H9 (cell line): ENCODE results near the gene CDK16. TPM values are rescaled to one million over a fixed set of nuclear protein-coding genes. Genes with fewer than 3 reads are reported as not detected.
A peak's percentile ranks its signal among the peaks of the same experiment; 100 is the strongest.

ENCODE experiments used
- DNase-seq: peaks from one replicate; pipeline ENCODE4 v3.0.0-alpha.2; 2017
- H2AFZ ChIP-seq: one replicate; pipeline ENCODE4 v1.6.1; 2013; ENCODE audit warnings: mild to moderate bottlenecking, low read length, control low read depth, moderate library complexity
- H2AK5ac ChIP-seq: 2 replicates; pipeline ENCODE4 v1.6.1; 2013; ENCODE audit warnings: low read length, control low read depth, mixed read lengths; ENCODE audit not compliant: insufficient read length
- H2BK120ac ChIP-seq: one replicate; pipeline ENCODE4 v1.6.1; 2013; ENCODE audit warnings: low read depth, mild to moderate bottlenecking, low read length, control low read depth, inconsistent platforms; ENCODE audit not compliant: poor library complexity, severe bottlenecking
- H2BK12ac ChIP-seq: 2 replicates; pipeline ENCODE4 v1.6.1; 2013; ENCODE audit warnings: low read length, control low read depth, mixed read lengths, low read depth; ENCODE audit not compliant: insufficient read length
- H2BK15ac ChIP-seq: 2 replicates; pipeline ENCODE4 v1.6.1; 2013; ENCODE audit warnings: low read depth, low read length, control low read depth
- H2BK20ac ChIP-seq: one replicate; pipeline ENCODE4 v1.6.1; 2013; ENCODE audit warnings: low read depth, mild to moderate bottlenecking, low read length, control low read depth, inconsistent platforms; ENCODE audit not compliant: poor library complexity, severe bottlenecking
- H2BK5ac ChIP-seq: 2 replicates; pipeline ENCODE4 v1.6.1; 2013; ENCODE audit warnings: low read length, control low read depth, mixed read lengths; ENCODE audit not compliant: insufficient read length
- H3K14ac ChIP-seq: 2 replicates; pipeline ENCODE4 v1.6.1; 2013; ENCODE audit warnings: low read length, control low read depth; ENCODE audit not compliant: insufficient read depth
- H3K18ac ChIP-seq: 2 replicates; pipeline ENCODE4 v1.6.1; 2013; ENCODE audit warnings: low read depth, mild to moderate bottlenecking, mixed read lengths, low read length, control low read depth; ENCODE audit not compliant: insufficient read length
- H3K23ac ChIP-seq: 2 replicates; pipeline ENCODE4 v1.6.1; 2013; ENCODE audit warnings: low read length, control low read depth, mixed read lengths, low read depth; ENCODE audit not compliant: insufficient read length
- H3K23me2 ChIP-seq: 2 replicates; pipeline ENCODE4 v1.6.1; 2013; ENCODE audit warnings: low read depth, mild to moderate bottlenecking, mixed read lengths, low read length, control low read depth; ENCODE audit not compliant: insufficient read length, poor library complexity, severe bottlenecking
- H3K27ac ChIP-seq: 2 replicates; pipeline ENCODE4 v1.5.1; 2013; ENCODE audit warnings: low read length, control low read depth, mixed read lengths, low read depth; ENCODE audit not compliant: insufficient read length
- H3K27me3 ChIP-seq: 2 replicates; pipeline ENCODE4 v1.6.1; 2013; ENCODE audit warnings: low read length, control low read depth, inconsistent platforms; ENCODE audit not compliant: insufficient read depth
- H3K4ac ChIP-seq: 2 replicates; pipeline ENCODE4 v1.6.1; 2013; ENCODE audit warnings: low read depth, mild to moderate bottlenecking, control low read depth, inconsistent platforms, low read length, moderate library complexity
- H3K4me1 ChIP-seq: 2 replicates; pipeline ENCODE4 v1.6.1; 2013; ENCODE audit warnings: low read length, control low read depth, inconsistent platforms; ENCODE audit not compliant: insufficient read depth
- H3K4me2 ChIP-seq: 2 replicates; pipeline ENCODE4 v1.6.1; 2013; ENCODE audit warnings: low read length, control low read depth, mixed read lengths; ENCODE audit not compliant: insufficient read length, insufficient read depth
- H3K56ac ChIP-seq: 2 replicates; pipeline ENCODE4 v1.6.1; 2013; ENCODE audit warnings: low read depth, mild to moderate bottlenecking, mixed read lengths, low read length, control low read depth; ENCODE audit not compliant: insufficient read length
- H3K79me1 ChIP-seq: 2 replicates; pipeline ENCODE4 v1.6.1; 2013; ENCODE audit warnings: low read depth, mild to moderate bottlenecking, moderate library complexity, low read length, control low read depth, inconsistent platforms; ENCODE audit not compliant: insufficient read depth, poor library complexity, severe bottlenecking
- H3K79me2 ChIP-seq: 2 replicates; pipeline ENCODE4 v1.6.1; 2013; ENCODE audit warnings: low read length, control low read depth, inconsistent platforms; ENCODE audit not compliant: insufficient read depth
- H3K9ac ChIP-seq: 2 replicates; pipeline ENCODE4 v1.6.1; 2013; ENCODE audit warnings: low read length, control low read depth, mixed read lengths; ENCODE audit not compliant: insufficient read length; ENCODE audit errors: extremely low read depth
- H3K9me3 ChIP-seq: one replicate; pipeline ENCODE4 v1.6.1; 2013; ENCODE audit warnings: low read depth, low read length, inconsistent platforms; ENCODE audit not compliant: control insufficient read depth
- H3T11ph ChIP-seq: one replicate; pipeline ENCODE4 v1.6.1; 2013; ENCODE audit warnings: mild to moderate bottlenecking, low read length, control low read depth, inconsistent platforms
- H4K20me1 ChIP-seq: one replicate; pipeline ENCODE4 v1.6.1; 2013; ENCODE audit not compliant: control insufficient read depth, insufficient read length, insufficient read depth
- H4K5ac ChIP-seq: 2 replicates; pipeline ENCODE4 v1.6.1; 2013; ENCODE audit warnings: low read depth, mild to moderate bottlenecking, mixed read lengths, low read length, control low read depth; ENCODE audit not compliant: insufficient read length
- H4K8ac ChIP-seq: replicated peaks from 2 replicates; pipeline ENCODE4 v1.6.1; 2013; ENCODE audit warnings: low read length, control low read depth, mixed read lengths, low read depth; ENCODE audit not compliant: insufficient read length
- H4K91ac ChIP-seq: 2 replicates; pipeline ENCODE4 v1.6.1; 2013; ENCODE audit warnings: low read depth, mild to moderate bottlenecking, moderate library complexity, mixed read lengths, low read length, control low read depth; ENCODE audit not compliant: insufficient read length
- H3K27ac Mint-ChIP-seq, 3 experiments: 2 replicates in 2 of 3; 3 replicates in 1 of 3; pipeline ENCODE4 v1.8.0; 2020 to 2021; ENCODE audit warnings: mixed read lengths in 3 of 3, mild to moderate bottlenecking in 1 of 3, moderate library complexity in 1 of 3
- H3K27me3 Mint-ChIP-seq: 2 replicates; pipeline ENCODE4 v1.8.0; 2021; ENCODE audit warnings: low read depth, mild to moderate bottlenecking, moderate library complexity, mixed read lengths
- H3K36me3 Mint-ChIP-seq, 3 experiments: 2 replicates in 2 of 3; 3 replicates in 1 of 3; pipeline ENCODE4 v1.8.0; 2020 to 2021; ENCODE audit warnings: low read depth in 3 of 3, mixed read lengths in 3 of 3; ENCODE audit not compliant: insufficient read depth in 1 of 3
- H3K4me1 Mint-ChIP-seq, 2 experiments: 2 replicates each; pipeline ENCODE4 v1.8.0; 2020; ENCODE audit warnings: mixed read lengths in 2 of 2
- H3K4me3 Mint-ChIP-seq, 2 experiments: 2 replicates in 1 of 2; 3 replicates in 1 of 2; pipeline ENCODE4 v1.8.0; 2020 to 2021; ENCODE audit warnings: mild to moderate bottlenecking in 2 of 2, mixed read lengths in 2 of 2, moderate library complexity in 1 of 2
- H3K9me3 Mint-ChIP-seq, 2 experiments: 2 replicates in 1 of 2; 3 replicates in 1 of 2; pipeline ENCODE4 v1.8.0; 2020; ENCODE audit warnings: mild to moderate bottlenecking in 2 of 2, mixed read lengths in 2 of 2, moderate library complexity in 1 of 2
- WGBS: extraction: QIAGEN DNeasy Blood & Tissue Kit; methylation state at CpG from one replicate; pipeline ENCODE4 v1.1.7; 2013; ENCODE audit warnings: missing lambda C conversion rate, low lambda C conversion rate, mixed read lengths; ENCODE audit not compliant: insufficient read length; ENCODE audit errors: extremely low coverage; 5-methylcytosine and 5-hydroxymethylcytosine counted together
- total RNA-seq: library from RNA; stranded (reverse); gene quantifications from 2 replicates; pipeline ENCODE4 v1.2.1, GENCODE V29; 2021
- TF ChIP-seq, protein P1 (sequence below): fragments of 200-600 bp; sonication (generic); conservative IDR thresholded peaks from 3 replicates; pipeline ENCODE4 v1.8.0; 2021; ENCODE audit warnings: antibody characterized with exemption, mild to moderate bottlenecking

The CDK16 gene
- total RNA-seq, 1 experiment from 2014 or later: 226 TPM

DNA sequence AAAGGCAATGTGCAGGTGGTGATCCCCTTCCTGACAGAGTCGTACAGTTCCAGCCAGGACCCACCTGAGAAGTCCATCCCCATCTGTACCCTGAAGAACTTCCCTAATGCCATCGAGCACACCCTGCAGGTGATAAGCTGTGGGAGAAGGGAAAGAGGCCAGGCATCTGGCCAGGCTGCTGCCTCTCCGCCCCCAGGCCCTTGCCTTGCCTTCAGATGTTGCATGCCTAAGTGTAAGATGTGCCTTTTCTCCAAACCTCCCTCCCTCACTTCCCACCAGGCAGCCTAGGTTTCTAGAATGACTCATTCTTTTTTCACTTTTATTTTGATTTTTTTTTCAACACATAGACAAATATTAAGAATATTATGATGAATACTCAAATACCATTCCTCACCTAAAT is 12.2 kb upstream of the CDK16 start:
- Mint-ChIP-seq H3K9me3 (no peaks in the 10 kb centered on the region; a peak in 1 of 5 replicates), H3K4me3 (no peak overlapping the region), H3K27me3 (no peaks in the 10 kb centered on the region), H3K36me3 (peaks cover 84 to 100% (median 100%) of the 10 kb centered on the region in 3 experiments), H3K4me1 (no peaks in the 10 kb centered on the region), H3K27ac (peak overlapping the region in 2 of 3 experiments; percentile 14 to 57; a peak in 2 of 7 replicates)
- no peak overlapping the region for H3K18ac ChIP-seq
- peak overlapping the region; percentile 33 for H4K8ac ChIP-seq
- H2BK20ac ChIP-seq: no peak overlapping the region
- no peaks in the 10 kb centered on the region for H3K4me1 ChIP-seq
- H3K14ac ChIP-seq: no peak overlapping the region
- H3K56ac ChIP-seq: no peak overlapping the region
- TF ChIP-seq, protein P1, sequence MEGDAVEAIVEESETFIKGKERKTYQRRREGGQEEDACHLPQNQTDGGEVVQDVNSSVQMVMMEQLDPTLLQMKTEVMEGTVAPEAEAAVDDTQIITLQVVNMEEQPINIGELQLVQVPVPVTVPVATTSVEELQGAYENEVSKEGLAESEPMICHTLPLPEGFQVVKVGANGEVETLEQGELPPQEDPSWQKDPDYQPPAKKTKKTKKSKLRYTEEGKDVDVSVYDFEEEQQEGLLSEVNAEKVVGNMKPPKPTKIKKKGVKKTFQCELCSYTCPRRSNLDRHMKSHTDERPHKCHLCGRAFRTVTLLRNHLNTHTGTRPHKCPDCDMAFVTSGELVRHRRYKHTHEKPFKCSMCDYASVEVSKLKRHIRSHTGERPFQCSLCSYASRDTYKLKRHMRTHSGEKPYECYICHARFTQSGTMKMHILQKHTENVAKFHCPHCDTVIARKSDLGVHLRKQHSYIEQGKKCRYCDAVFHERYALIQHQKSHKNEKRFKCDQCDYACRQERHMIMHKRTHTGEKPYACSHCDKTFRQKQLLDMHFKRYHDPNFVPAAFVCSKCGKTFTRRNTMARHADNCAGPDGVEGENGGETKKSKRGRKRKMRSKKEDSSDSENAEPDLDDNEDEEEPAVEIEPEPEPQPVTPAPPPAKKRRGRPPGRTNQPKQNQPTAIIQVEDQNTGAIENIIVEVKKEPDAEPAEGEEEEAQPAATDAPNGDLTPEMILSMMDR: no peak
- H3K23me2 ChIP-seq: no peaks in the 10 kb centered on the region
- no peaks in the 10 kb centered on the region for H3K79me2 ChIP-seq
- DNase-seq: no peak
- H4K5ac ChIP-seq: no peak overlapping the region
- no peak overlapping the region for H3K4me2 ChIP-seq
- no peak overlapping the region for H2BK15ac ChIP-seq
- no peaks in the 10 kb centered on the region for H4K20me1 ChIP-seq
- no peaks in the 10 kb centered on the region for H3K27me3 ChIP-seq
- H3K9me3 ChIP-seq: no peaks in the 10 kb centered on the region
- no peak overlapping the region for H3K9ac ChIP-seq
- no peak overlapping the region for H2AFZ ChIP-seq
- H3K23ac ChIP-seq: no peak overlapping the region
- WGBS: no CpG with 5 or more reads among the region's 3 CpGs
- H3K27ac ChIP-seq: no peak overlapping the region
- H4K91ac ChIP-seq: no peak overlapping the region
- no peak overlapping the region for H2BK120ac ChIP-seq
- H2AK5ac ChIP-seq: no peak overlapping the region
- H3K79me1 ChIP-seq: no peaks in the 10 kb centered on the region
- no peak overlapping the region for H3K4ac ChIP-seq
- no peak overlapping the region for H3T11ph ChIP-seq
- no peak overlapping the region for H2BK12ac ChIP-seq
- no peak overlapping the region for H2BK5ac ChIP-seq
